HEK293 (cell line): ENCODE measurements around the gene ZNF221.

Experiments used
- CTCF ChIA-PET: fragments of 350-600 bp; formaldehyde crosslinking; extraction: SDS; loops from one replicate; lab custom pipeline; 2021; ENCODE audit warnings: antibody characterized with exemption; lab: Yijun Ruan, JAX
- POLR2A ChIA-PET: fragments of 300-600 bp; formaldehyde crosslinking; extraction: SDS; loops from one replicate; lab custom pipeline; 2020; ENCODE audit warnings: antibody characterized with exemption, inconsistent platforms; lab: Yijun Ruan, JAX
- H3K27ac ChIP-seq: fragments of 200-500 bp; sonication (Bioruptor generic); 2 replicates; pipeline ENCODE4 v1.5.1; 2014; ENCODE audit warnings: low read depth, low read length, control low read depth, inconsistent platforms; ENCODE audit errors: extremely low read depth
- H3K36me3 ChIP-seq, 2 experiments: fragments of 200-500 bp in 1 of 2; sonication (Bioruptor generic) in 1 of 2; 1 replicate in 1 of 2; 2 replicates in 1 of 2; pipeline ENCODE4 v1.5.1; 2014 to 2017; ENCODE audit warnings: inconsistent platforms in 2 of 2, low read length in 2 of 2; ENCODE audit not compliant: control insufficient read depth in 2 of 2, insufficient read depth in 1 of 2
- H3K4me1 ChIP-seq: fragments of 200-500 bp; sonication (Bioruptor generic); 2 replicates; pipeline ENCODE4 v1.5.1; 2014; ENCODE audit warnings: mild to moderate bottlenecking, low read length, inconsistent platforms; ENCODE audit not compliant: control insufficient read depth, insufficient read depth
- H3K4me3 ChIP-seq: 2 replicates; pipeline ENCODE4 v1.5.1; 2011; ENCODE audit warnings: low read depth, mild to moderate bottlenecking, control low read depth, low read length, moderate library complexity
- H3K9me3 ChIP-seq: fragments of 200-500 bp; sonication (Bioruptor generic); 2 replicates; pipeline ENCODE4 v1.5.1; 2014; ENCODE audit warnings: low read depth, low read length, inconsistent platforms; ENCODE audit not compliant: control insufficient read depth, insufficient read depth
- BCL11A ChIP-seq: fragments of 450-650 bp; formaldehyde crosslinking; IDR thresholded peaks from 2 replicates; pipeline ENCODE4 v1.5.1; 2016; ENCODE audit warnings: low read depth, missing biosample characterization, missing genetic modification characterization
- BCL11B ChIP-seq: fragments of 450-650 bp; formaldehyde crosslinking; IDR thresholded peaks from 2 replicates; pipeline ENCODE4 v1.5.1; 2016; ENCODE audit warnings: low read depth, missing biosample characterization, missing genetic modification characterization
- KLF8 ChIP-seq: fragments of 450-650 bp; formaldehyde crosslinking; IDR thresholded peaks from 2 replicates; pipeline ENCODE4 v1.5.1; 2016; ENCODE audit warnings: missing biosample characterization, missing genetic modification characterization
- MYNN ChIP-seq: fragments of 450-650 bp; formaldehyde crosslinking; IDR thresholded peaks from 2 replicates; pipeline ENCODE4 v1.5.1; 2016; ENCODE audit warnings: missing biosample characterization, missing genetic modification characterization, borderline replicate concordance
- MZF1 ChIP-seq: fragments of 450-650 bp; formaldehyde crosslinking; IDR thresholded peaks from 2 replicates; pipeline ENCODE4 v1.5.1; 2017; ENCODE audit warnings: missing biosample characterization, missing genetic modification characterization, borderline replicate concordance
- PBX3 ChIP-seq: sonication (generic); formaldehyde crosslinking; IDR thresholded peaks from 2 replicates; pipeline ENCODE4 v1.8.1; 2022; ENCODE audit warnings: mild to moderate bottlenecking, moderate library complexity, missing genetic modification reagents
- SP2 ChIP-seq: fragments of 450-650 bp; formaldehyde crosslinking; IDR thresholded peaks from 2 replicates; pipeline ENCODE4 v1.5.1; 2016; ENCODE audit warnings: missing biosample characterization, missing genetic modification characterization
- TCF7L2 ChIP-seq: IDR thresholded peaks from 2 replicates; pipeline ENCODE4 v1.6.1; 2011; ENCODE audit warnings: low read depth, mild to moderate bottlenecking, inconsistent platforms, low read length, moderate library complexity, borderline replicate concordance
- YY2 ChIP-seq: fragments of 450-650 bp; formaldehyde crosslinking; IDR thresholded peaks from 2 replicates; pipeline ENCODE4 v1.5.1; 2016; ENCODE audit warnings: missing biosample characterization, missing genetic modification characterization
- ZBTB10 ChIP-seq: fragments of 450-650 bp; formaldehyde crosslinking; IDR thresholded peaks from 2 replicates; pipeline ENCODE4 v1.5.1; 2016; ENCODE audit warnings: missing biosample characterization, missing genetic modification characterization
- ZBTB48 ChIP-seq: fragments of 450-650 bp; formaldehyde crosslinking; IDR thresholded peaks from 2 replicates; pipeline ENCODE4 v1.5.1; 2016; ENCODE audit warnings: missing biosample characterization, missing genetic modification characterization
- ZEB2 ChIP-seq: fragments of 450-650 bp; formaldehyde crosslinking; IDR thresholded peaks from 2 replicates; pipeline ENCODE4 v1.5.1; 2016; ENCODE audit warnings: missing biosample characterization, missing genetic modification characterization
- ZFP37 ChIP-seq: fragments of 450-650 bp; formaldehyde crosslinking; IDR thresholded peaks from 2 replicates; pipeline ENCODE4 v1.5.1; 2016; ENCODE audit warnings: missing biosample characterization, missing genetic modification characterization
- ZFP41 ChIP-seq: fragments of 450-650 bp; formaldehyde crosslinking; IDR thresholded peaks from 2 replicates; pipeline ENCODE4 v1.5.1; 2016; ENCODE audit warnings: missing biosample characterization, missing genetic modification characterization, borderline replicate concordance
- ZNF112 ChIP-seq: fragments of 450-650 bp; formaldehyde crosslinking; IDR thresholded peaks from 2 replicates; pipeline ENCODE4 v1.5.0; 2017; ENCODE audit warnings: missing biosample characterization, missing genetic modification characterization
- ZNF155 ChIP-seq: fragments of 450-650 bp; formaldehyde crosslinking; IDR thresholded peaks from 2 replicates; pipeline ENCODE4 v1.5.1; 2016; ENCODE audit warnings: missing biosample characterization, missing genetic modification characterization
- ZNF175 ChIP-seq: fragments of 450-650 bp; formaldehyde crosslinking; IDR thresholded peaks from 2 replicates; pipeline ENCODE4 v1.5.1; 2016; ENCODE audit warnings: missing biosample characterization, missing genetic modification characterization
- ZNF24 ChIP-seq: fragments of 450-650 bp; formaldehyde crosslinking; IDR thresholded peaks from 2 replicates; pipeline ENCODE4 v1.5.1; 2016; ENCODE audit warnings: missing biosample characterization, missing genetic modification characterization
- ZNF501 ChIP-seq: fragments of 450-650 bp; formaldehyde crosslinking; IDR thresholded peaks from 2 replicates; pipeline ENCODE4 v1.5.1; 2016; ENCODE audit warnings: missing biosample characterization, missing genetic modification characterization
- ZNF548 ChIP-seq: fragments of 450-650 bp; formaldehyde crosslinking; IDR thresholded peaks from 2 replicates; pipeline ENCODE4 v1.5.1; 2016; ENCODE audit warnings: missing biosample characterization, missing genetic modification characterization
- ZNF621 ChIP-seq: fragments of 450-650 bp; formaldehyde crosslinking; IDR thresholded peaks from 2 replicates; pipeline ENCODE4 v1.5.1; 2017; ENCODE audit warnings: missing biosample characterization, missing genetic modification characterization
- ZNF629 ChIP-seq: fragments of 450-650 bp; formaldehyde crosslinking; IDR thresholded peaks from 2 replicates; pipeline ENCODE4 v1.5.1; 2017; ENCODE audit warnings: missing biosample characterization, missing genetic modification characterization
- ZNF654 ChIP-seq: fragments of 450-650 bp; formaldehyde crosslinking; IDR thresholded peaks from 2 replicates; pipeline ENCODE4 v1.5.1; 2016; ENCODE audit warnings: low read depth, missing biosample characterization, missing genetic modification characterization
- ZNF704 ChIP-seq: fragments of 450-650 bp; formaldehyde crosslinking; IDR thresholded peaks from 2 replicates; pipeline ENCODE4 v1.5.1; 2016; ENCODE audit warnings: missing biosample characterization, missing genetic modification characterization
- ZNF768 ChIP-seq: fragments of 450-650 bp; formaldehyde crosslinking; IDR thresholded peaks from 2 replicates; pipeline ENCODE4 v1.5.1; 2018; ENCODE audit warnings: missing biosample characterization, mild to moderate bottlenecking, missing genetic modification characterization
- ZSCAN16 ChIP-seq: fragments of 450-650 bp; formaldehyde crosslinking; IDR thresholded peaks from 2 replicates; pipeline ENCODE4 v1.5.1; 2016; ENCODE audit warnings: missing biosample characterization, missing genetic modification characterization
- ZSCAN30 ChIP-seq: fragments of 450-650 bp; IDR thresholded peaks from 2 replicates; pipeline ENCODE4 v1.5.1; 2018; ENCODE audit warnings: missing biosample characterization, mild to moderate bottlenecking, missing genetic modification characterization, moderate library complexity
- TF ChIP-seq, protein P1 (sequence below): fragments of 450-650 bp; formaldehyde crosslinking; IDR thresholded peaks from 2 replicates; pipeline ENCODE4 v1.5.1; 2016; ENCODE audit warnings: missing biosample characterization, missing genetic modification characterization
- TF ChIP-seq, protein P2 (sequence below): fragments of 450-650 bp; formaldehyde crosslinking; IDR thresholded peaks from 2 replicates; pipeline ENCODE4 v1.5.1; 2016; ENCODE audit warnings: missing biosample characterization, missing genetic modification characterization

ZNF221 gene

DNA sequence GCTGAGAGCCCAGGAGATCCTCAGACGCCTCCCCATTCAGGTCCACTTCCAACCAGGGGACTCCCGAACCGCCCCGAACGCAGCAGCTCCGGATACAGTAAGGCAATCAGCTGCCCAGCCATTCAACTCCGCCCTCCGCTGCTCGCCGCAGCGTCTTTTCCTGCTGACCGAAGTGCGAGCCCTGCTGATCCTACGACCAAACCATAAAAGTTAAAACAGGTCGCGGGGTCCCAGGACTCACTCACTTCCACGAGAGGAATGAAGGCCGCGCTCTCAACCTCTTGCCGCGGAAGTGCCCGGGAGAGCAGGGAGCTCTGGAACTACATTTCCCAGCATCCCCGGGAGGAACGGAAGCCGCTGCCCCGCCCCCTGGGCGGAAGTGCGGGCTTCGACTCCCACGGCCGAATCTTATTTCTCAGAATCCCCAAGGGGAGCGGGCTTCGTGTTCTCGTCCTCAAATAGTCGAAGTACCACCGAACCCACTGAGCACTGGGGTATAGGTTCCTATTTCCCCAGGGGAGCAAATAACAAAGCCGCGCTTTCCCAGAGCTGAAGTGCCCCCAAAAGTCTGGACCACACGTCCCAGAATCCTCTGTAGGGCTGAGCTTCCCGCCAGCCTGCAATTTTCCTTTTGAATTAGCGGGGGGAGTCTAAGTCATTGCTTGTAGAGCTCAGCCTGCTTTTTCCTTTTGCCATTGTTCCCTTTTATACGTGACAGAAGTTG, 15.9 kb upstream of the ZNF221 start, which contains the start of gene ZNF45:
ZNF45 (minus strand) TSS at position 298 of the 724 bp plus-strand sequence. CDS start 13,097 bp downstream, outside the sequence.
- CTCF ChIA-PET, result interaction anchor here (0.8 to 2.7 kb wide), 6 partner anchors 15 to 278 kb away, joined by 3 to 19 read pairs (median 3); partner anchors contain the start of gene ZNF221
- H3K4me3 ChIP-seq, result peak within 1 kb of the TSS; percentile 74
- H3K4me1 ChIP-seq, result peaks cover 18% of the 10 kb centered on the region
- peaks cover 36 to 38% of the 10 kb centered on the region in 2 experiments for H3K36me3 ChIP-seq
- H3K27ac ChIP-seq, result peak within 1 kb of the TSS; percentile 78
- peaks cover 9% of the 10 kb centered on the region for H3K9me3 ChIP-seq
- POLR2A ChIA-PET, result interaction anchor here (0.5 to 2.3 kb wide), 38 partner anchors 10 to 955 kb away, joined by 3 to 114 read pairs (median 5); partner anchors contain the start of genes SMG9, TOMM40, ZNF221 and ZNF222
- TF ChIP-seq ZSCAN30 (tag by site-specific recombination), result peak; percentile 63
- no peak for TF ChIP-seq ZNF155 (tag by site-specific recombination)
- TF ChIP-seq ZNF501 (tag by site-specific recombination), result peak; percentile 95; the same call in 1 of the 2 replicates
- TF ChIP-seq SP2 (tag by site-specific recombination), result peak; percentile 91
- TF ChIP-seq YY2, result no peak
- TF ChIP-seq KLF8 (tag by site-specific recombination), result peak; percentile 95
- peak; percentile 29; the same call in 1 of the 2 replicates for TF ChIP-seq MYNN (tag by site-specific recombination)
- TF ChIP-seq, protein P1, sequence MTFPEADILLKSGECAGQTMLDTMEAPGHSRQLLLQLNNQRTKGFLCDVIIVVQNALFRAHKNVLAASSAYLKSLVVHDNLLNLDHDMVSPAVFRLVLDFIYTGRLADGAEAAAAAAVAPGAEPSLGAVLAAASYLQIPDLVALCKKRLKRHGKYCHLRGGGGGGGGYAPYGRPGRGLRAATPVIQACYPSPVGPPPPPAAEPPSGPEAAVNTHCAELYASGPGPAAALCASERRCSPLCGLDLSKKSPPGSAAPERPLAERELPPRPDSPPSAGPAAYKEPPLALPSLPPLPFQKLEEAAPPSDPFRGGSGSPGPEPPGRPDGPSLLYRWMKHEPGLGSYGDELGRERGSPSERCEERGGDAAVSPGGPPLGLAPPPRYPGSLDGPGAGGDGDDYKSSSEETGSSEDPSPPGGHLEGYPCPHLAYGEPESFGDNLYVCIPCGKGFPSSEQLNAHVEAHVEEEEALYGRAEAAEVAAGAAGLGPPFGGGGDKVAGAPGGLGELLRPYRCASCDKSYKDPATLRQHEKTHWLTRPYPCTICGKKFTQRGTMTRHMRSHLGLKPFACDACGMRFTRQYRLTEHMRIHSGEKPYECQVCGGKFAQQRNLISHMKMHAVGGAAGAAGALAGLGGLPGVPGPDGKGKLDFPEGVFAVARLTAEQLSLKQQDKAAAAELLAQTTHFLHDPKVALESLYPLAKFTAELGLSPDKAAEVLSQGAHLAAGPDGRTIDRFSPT, result no peak
- TF ChIP-seq ZFP37 (tag by site-specific recombination), result peak; percentile 97; the same call in 1 of the 2 replicates
- no peak for TF ChIP-seq ZNF112 (tag by site-specific recombination)
- 0 out of 2 replicates have a peak, but pooled peaks have one; percentile 72 for TF ChIP-seq ZSCAN16 (tag by site-specific recombination)
- peak; percentile 75 for TF ChIP-seq ZNF629 (tag by site-specific recombination)
- peak; percentile 64; the same call in 1 of the 2 replicates for TF ChIP-seq ZBTB48 (tag by site-specific recombination)
- peak; percentile 88; the same call in 1 of the 2 replicates for TF ChIP-seq MZF1
- peak; percentile 92 for TF ChIP-seq BCL11B (tag by site-specific recombination)
- peak; percentile 79 for TF ChIP-seq ZNF24 (tag by site-specific recombination)
- TF ChIP-seq ZFP41, result no peak
- TF ChIP-seq ZNF621 (tag by site-specific recombination), result no peak
- TF ChIP-seq TCF7L2, result no peak
- no peak for TF ChIP-seq ZNF175 (tag by site-specific recombination)
- peak; percentile 21; the same call in 1 of the 2 replicates for TF ChIP-seq ZNF548
- TF ChIP-seq BCL11A, result peak; percentile 91
- TF ChIP-seq, protein P2, sequence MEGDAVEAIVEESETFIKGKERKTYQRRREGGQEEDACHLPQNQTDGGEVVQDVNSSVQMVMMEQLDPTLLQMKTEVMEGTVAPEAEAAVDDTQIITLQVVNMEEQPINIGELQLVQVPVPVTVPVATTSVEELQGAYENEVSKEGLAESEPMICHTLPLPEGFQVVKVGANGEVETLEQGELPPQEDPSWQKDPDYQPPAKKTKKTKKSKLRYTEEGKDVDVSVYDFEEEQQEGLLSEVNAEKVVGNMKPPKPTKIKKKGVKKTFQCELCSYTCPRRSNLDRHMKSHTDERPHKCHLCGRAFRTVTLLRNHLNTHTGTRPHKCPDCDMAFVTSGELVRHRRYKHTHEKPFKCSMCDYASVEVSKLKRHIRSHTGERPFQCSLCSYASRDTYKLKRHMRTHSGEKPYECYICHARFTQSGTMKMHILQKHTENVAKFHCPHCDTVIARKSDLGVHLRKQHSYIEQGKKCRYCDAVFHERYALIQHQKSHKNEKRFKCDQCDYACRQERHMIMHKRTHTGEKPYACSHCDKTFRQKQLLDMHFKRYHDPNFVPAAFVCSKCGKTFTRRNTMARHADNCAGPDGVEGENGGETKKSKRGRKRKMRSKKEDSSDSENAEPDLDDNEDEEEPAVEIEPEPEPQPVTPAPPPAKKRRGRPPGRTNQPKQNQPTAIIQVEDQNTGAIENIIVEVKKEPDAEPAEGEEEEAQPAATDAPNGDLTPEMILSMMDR (tag by site-specific recombination), result peak; percentile 58; the same call in 1 of the 2 replicates
- no peak for TF ChIP-seq ZNF654 (tag by site-specific recombination)
- TF ChIP-seq PBX3, result 0 out of 2 replicates have a peak, but pooled peaks have one; percentile 32
- TF ChIP-seq ZBTB10 (tag by site-specific recombination), result peak; percentile 89
- TF ChIP-seq ZNF768 (tag by site-specific recombination), result no peak
- peak; percentile 76 for TF ChIP-seq ZEB2 (tag by site-specific recombination)
- TF ChIP-seq ZNF704 (tag by site-specific recombination), result no peak
